GM10248 (cell line): ENCODE data around the gene ZFY.
A peak's percentile ranks its signal among the peaks of the same experiment; 100 is the strongest.

Source experiments
- CTCF ChIA-PET: fragments of 300-600 bp; sonication (Branson Sonifier 250); formaldehyde crosslinking; extraction: SDS; loops from one replicate; lab custom pipeline; 2021; ENCODE audit warnings: antibody characterized with exemption; lab: Yijun Ruan, JAX
- POLR2A ChIA-PET: fragments of 350-650 bp; sonication (Branson Sonifier 250); formaldehyde crosslinking; extraction: SDS; loops from one replicate; lab custom pipeline; 2020; ENCODE audit warnings: antibody characterized with exemption; lab: Yijun Ruan, JAX
- DNase-seq: peaks from one replicate; pipeline ENCODE4 v3.0.0; 2012; ENCODE audit errors: extremely low spot score
- CTCF ChIP-seq: IDR thresholded peaks from 2 replicates; pipeline ENCODE4 v1.5.1; 2012; ENCODE audit warnings: mild to moderate bottlenecking, low read depth; ENCODE audit errors: extremely low read depth, missing control alignments, control extremely low read depth

ZFY gene

GRCh38 chrY:2934861-2935715 lies at the start of gene ZFY:
Gene ZFY, plus strand, starts transcription at chrY:2935381. Its CDS starts 18,556 bp downstream, at chrY:2953937.
- ChIA-PET POLR2A (interaction anchor here (0.6 kb wide), 1 partner anchor 10 kb away, joined by 5 read pairs; no protein-coding TSS in a partner anchor), CTCF (no interaction called here)
- peak; percentile 4 for DNase-seq
- TF ChIP-seq CTCF = no peak

DNA sequence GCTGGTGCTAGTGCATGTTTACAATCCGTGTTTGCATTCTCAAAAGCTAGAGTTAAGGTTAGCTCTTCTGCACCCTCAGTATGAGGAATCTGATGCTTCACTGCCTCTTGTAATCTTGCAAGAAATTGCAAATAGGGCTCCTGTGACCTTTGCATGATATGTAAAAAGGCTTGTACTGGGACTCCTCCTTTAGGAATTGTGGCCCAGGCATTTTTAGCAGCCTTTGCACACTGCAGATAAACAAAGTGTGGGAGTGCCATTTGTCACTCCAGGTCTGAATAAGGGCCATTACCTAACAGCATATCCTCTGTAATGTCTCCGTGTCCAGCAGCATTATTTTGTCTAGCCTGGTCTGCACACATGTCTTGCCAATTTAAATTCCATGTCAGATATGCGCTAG lies 49.3 kb upstream of the ZFY start:
- no peak for DNase-seq
- CTCF ChIA-PET = no interaction called here
- POLR2A ChIA-PET = no interaction called here
- TF ChIP-seq CTCF = no peak

- DNase-seq = no peak
- POLR2A ChIA-PET = no interaction called here
- CTCF ChIA-PET = interaction anchor here (1.3 to 1.4 kb wide), 2 partner anchors 9 to 18 kb away, joined by 3 read pairs; no protein-coding TSS in a partner anchor
- no peak for TF ChIP-seq CTCF
Observed at GRCh38 chrY:2887386-2887785, 47.8 kb upstream of the ZFY start.

GRCh38 chrY:2887955-2888354 lies 47.2 kb upstream of the ZFY start:
- TF ChIP-seq CTCF = peak; percentile 17
- ChIA-PET POLR2A (no interaction called here), CTCF (interaction anchor here (0.9 to 1.4 kb wide), 3 partner anchors 9 to 18 kb away, joined by 3 read pairs; no protein-coding TSS in a partner anchor)
- DNase-seq = peak; percentile 1

- CTCF ChIA-PET = interaction anchor here (1.4 kb wide), 1 partner anchor 10 kb away, joined by 5 read pairs; no protein-coding TSS in a partner anchor
Observed at GRCh38 chrY:2893471-2893870, 41.7 kb upstream of the ZFY start.

DNA sequence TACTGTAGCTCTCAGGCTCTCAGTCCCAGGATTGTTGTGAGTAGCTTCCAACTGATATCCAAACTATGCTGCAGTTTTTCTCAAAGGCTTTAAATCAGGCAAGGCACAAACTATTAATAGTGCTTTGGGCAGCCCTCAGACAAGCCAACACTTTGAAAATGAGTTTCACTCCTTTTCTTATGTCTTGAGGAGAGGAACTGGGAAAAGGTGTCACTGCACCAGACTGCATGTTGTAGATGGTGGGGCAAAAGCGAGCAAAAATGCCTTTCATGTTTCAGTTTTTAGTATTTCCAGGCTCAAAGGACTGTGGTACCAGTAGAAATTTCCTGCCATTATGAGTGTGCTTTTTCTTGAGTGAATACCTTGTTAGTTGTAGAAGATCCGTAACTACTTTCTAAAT lies 39.1 kb upstream of the ZFY start:
- DNase-seq = no peak
- CTCF ChIA-PET = no interaction called here
- TF ChIP-seq CTCF = no peak
- POLR2A ChIA-PET = no interaction called here

More at GRCh38 chrY:2893471-2893870, 41.7 kb upstream of the ZFY start:
- POLR2A ChIA-PET = no interaction called here
- no peak for TF ChIP-seq CTCF
- DNase-seq = no peak
